HG03060 (cell line): Measurements from ENCODE around the gene TSHZ2.
"Not testable (repeated sequence)": the region's sequence is repeated elsewhere in the genome, so short reads cannot be mapped to it uniquely, and the experiment has no call there.

Experiments
- ATAC-seq: cut with Tn5 transposase; IDR thresholded peaks from one replicate; pipeline ENCODE4 v1.9.1; 2021; ENCODE audit warnings: low read depth, moderate number of reproducible peaks; ENCODE audit not compliant: unreplicated experiment

Gene TSHZ2

DNA sequence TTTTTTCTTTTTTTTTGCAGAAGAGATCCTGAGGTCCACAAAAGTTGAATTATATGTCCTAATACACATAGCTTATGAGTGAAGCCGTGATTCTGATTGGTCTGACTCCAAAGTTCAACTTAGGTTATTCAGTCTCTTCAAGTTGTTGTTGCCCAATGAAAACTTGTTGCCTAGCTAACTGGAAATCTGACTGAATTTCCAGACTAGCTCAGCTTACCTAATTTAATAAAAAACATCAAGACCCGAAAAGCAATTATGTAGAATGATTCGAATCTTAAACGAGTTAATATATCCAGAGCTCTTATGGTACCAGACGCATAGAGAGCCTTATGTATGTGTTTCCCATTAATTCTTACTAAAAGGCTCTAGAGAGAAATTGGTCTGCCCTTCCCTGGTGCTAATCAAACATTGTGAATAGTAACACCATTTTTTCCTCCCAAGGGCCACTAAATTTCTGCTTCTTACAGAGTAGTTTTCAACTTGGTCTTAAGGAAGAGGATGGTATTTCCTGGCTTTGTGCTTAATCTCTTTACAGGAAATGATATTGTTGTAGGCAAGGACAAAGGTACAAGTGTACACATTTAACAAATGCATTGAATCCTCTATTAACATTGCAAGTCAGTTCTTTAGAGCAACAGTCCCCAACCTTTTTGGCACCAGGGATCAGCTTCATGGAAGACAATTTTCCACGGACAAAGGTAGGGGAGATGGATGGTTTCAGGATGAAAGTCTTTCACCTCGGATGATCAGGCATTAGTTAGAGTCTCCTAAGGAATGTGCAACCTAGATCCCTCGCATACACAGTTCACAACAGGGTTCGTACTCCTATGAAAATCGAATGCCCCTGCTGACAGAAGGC is 107.9 kb downstream of the TSHZ2 start:
- ATAC-seq = no peak

DNA sequence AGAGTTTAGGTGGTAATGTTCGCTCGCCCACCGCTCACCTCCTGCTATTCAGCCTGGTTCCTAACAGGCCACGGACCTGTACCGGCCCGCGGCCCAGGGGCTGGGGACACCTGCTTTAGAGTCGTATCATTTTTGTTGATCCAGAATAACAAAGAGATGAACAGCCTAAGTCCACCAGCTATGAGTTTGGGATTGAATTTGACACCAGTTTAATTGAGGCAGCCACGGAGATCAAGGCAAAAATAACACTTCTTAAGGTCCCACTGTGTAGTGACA is 108.5 kb downstream of the TSHZ2 start:
- no peak for ATAC-seq

DNA sequence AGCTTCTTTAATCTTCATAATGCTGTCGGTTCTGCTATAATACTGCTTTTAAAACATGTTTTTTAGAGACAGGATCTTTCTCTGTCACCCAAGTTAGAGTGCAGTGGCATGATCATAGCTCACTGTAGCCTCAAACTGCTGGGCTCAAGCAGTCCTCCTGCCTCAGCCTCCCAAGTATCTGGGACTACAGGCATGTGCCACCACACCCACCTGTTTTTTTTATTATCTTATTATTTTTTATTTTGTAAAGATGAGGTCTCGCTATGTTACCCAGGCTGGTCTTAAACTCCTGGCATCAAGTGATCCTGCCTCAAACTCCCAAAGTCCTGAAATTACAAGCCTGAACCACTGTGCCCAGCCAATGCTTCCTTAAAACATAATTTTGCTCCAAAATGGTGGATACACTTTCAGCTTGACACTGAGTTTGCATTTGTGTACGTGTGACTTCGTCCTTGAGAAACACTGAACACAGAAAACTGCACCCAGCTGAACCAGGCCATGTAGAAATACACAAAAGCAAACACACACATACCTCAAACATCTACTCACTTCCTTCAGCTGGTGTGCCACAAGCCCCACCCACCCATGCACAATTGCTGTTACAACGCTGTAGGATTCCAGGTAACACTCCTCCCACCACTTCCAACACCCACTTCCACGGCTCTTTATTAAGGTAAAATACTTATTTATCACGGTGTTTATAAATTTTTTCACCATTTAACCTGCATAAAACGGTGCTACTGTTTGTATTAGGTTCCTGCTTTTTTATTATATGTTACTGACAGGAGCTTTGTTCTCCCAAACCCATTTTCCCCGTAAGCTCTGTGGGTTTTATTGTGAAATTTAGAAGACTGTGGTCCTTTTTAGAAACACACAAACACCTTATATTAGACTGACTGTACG is 109.1 kb downstream of the TSHZ2 start:
- ATAC-seq = no peak

DNA sequence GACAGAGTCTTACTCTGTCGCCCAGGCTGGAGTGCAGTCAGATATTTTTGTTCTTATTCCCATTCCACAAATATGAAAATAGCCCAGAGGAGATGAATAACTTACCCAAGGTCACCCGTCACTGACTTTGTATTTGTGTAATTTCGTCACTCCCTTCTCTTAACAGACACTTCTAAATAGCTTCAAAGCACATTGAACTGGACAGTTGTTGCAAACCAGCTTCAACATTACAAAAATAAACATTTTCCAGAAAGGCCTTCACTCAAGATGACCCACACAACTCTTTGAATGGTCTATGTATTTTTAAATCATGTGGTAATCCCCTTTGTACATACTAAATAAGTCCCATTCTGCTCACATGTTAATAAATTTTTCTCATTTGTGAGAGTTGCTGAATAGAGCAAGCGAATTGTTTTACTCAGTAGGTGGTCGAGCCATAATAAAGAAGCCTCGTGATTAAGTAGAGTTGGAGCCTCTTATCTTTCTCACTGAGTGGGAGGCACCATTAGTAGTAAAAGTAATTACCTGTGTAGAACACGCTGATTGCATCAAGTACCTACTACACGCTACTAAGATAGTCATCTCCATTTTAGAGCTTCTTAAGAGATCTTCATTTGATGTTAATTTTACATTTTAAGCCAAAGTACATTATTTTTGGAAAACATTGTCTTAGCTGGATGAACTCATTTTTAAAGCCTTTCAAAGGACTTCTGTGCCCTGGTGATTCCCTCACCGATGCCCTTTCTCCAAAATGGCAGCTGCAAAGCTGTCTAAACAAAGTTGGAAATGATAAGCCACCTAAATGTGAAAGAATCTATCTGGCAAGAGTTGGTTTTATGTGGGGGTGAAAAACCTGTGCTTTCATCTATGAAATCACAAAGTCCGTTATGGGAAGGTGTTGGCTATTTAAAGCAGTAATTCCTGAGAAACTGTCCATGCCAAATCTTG is 110.0 kb downstream of the TSHZ2 start:
- no peak for ATAC-seq

DNA sequence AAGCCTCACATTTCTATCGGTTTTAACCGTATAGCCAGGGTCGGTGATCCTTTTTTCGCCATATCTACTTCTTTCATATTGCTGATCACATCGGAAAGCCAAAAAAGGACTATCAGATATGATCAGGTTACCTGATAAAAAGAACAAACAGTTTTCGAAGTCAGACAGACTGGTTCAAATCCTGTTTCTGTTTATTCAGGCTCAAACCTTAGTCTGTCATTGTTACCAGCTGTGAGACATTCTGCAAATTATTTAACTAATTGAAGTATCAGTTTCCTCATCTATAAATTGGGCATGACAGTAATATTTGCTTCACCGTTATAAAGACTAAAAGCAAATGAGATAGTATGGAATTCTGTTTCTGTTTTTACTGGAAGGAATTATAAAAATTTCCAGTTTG is 111.3 kb downstream of the TSHZ2 start:
- no peak for ATAC-seq

DNA sequence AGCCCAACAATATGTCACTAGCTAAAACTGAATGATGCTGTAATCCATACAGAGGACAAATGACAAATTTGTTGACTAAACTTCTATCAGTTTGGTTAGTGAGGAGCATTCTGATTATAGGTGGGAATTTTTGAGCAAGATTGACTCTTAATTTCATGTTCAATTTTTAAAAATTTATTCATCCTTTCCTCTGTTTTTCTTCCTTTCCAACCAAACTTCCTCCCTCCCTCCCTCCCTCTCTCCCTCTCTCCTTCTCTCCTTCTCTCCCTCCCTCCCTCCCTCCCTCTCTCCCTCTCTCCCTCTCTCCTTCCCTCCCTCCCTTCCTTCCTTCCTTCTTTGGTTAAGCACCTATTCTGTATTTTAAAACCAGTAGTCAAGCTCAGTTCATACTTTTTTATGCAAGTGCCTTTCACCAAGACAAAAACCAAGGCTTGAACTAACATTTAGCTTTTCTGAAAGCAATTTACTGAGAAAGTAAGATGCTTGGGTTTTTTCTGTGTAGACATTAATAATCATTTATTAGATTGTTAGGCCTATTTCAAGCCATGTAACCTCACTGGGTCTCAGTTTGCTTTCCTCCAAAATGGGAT is 112.3 kb downstream of the TSHZ2 start:
- ATAC-seq = no peak

DNA sequence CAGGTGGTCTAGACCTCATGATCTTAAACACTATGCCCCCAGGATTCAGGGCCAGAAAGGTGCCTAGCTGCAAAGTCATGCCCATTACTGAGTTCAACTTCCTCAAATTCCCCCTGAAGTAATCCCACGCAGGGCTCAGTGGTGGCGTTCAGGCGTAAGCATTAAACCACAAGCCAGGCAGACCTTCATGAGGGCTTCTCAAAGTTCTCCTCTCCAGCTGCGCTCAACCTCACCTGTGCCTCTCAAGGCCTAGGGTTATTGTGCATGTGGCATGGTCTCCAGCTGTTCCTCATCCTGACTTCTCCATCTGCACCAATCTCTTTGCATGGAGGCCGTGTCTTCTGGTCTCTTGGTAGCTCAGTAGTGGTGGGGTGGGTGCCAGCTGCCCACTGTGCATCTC is 113.6 kb downstream of the TSHZ2 start:
- no peak for ATAC-seq

DNA sequence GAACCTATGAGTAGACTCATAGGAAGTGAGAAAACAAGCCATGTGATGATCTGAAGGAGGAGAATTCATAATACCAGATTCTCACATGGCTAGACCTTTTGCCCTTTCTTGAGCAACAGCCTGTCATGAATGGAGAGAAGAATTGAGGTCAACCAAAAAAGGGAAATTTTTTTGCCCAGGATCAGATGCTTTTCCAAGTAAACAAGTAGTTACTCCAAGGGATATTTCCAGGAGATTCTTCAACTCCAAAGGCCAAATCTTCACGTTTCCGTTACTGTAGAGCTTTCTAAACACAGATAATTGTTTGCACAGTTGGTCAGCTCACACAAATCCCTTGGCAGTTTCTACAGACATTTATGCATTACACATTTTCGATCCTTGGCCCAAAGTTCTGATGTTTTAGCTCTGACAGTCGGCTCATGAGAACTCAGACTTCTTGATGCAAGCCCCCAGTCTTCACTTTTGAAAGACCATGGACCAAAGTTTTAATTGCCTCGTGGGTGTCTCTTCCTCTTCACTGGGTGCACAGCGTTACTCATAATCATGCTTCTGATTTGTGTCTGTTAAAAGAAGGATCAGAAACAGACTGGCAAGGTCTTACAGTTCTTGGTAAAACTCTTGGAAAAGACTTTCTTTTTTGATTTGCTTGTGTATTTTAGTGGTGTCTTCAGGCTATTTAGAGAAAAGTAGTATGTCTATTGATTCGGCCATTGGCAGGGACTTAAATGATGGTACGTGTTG is 115.0 kb downstream of the TSHZ2 start:
- no peak for ATAC-seq

DNA sequence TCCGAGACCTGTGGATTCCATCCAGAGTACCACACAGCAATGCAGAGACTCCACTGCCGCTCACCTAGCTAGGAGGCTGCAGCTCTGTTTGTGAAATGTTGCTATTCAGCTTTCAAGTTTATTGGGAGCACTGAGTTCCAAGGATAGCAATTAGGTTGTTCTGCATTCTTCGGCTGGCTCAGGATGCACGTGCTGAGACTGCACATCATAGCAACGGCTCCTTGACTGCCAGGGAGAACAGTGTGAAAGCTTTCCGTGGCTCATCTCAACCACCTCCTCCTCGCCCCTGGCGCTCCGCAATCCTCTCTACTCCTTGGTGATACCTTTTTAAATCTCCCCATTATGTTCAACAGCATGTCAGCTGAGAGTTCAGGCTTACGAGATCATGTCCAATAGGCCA is 116.6 kb downstream of the TSHZ2 start:
- no peak for ATAC-seq

DNA sequence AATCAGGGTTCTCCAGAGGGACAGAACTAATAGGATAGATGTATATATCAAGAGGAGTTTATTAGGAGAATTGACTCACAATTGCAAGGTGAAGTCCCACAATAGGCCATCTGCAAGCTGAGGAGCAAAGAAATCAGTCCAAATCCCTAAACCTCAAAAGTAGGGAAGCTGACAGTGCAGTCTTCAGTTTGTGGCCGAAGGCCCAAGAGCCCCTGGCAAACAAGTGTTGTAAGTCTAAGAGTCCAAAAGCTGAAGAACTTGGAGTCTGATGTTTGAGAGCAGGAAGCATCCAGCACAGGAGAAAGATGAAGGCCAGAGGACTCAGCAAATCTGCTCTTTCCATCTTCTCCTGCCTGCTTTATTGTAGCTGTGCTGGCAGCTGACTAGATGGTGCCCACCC is 117.7 kb downstream of the TSHZ2 start:
- ATAC-seq = not testable (repeated sequence)

DNA sequence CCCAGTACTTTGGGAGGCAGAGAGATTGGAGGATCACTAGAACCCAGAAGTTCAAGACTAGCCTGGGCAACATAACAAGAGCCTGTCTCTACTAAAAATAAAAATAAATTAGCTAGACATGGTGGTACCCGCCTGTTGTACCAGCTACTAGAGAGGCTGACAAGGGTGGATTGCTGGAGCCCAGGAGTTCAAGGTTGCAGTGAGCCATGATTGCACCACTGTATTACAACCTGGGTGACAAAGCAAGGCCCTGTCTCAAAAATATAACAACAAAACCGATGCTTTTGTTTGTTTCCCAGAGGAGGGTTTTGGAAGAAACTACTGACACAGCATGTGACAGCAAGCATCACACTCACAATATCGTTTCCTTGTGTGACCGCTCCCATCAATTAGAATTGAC is 119.6 kb downstream of the TSHZ2 start:
- ATAC-seq = no peak

DNA sequence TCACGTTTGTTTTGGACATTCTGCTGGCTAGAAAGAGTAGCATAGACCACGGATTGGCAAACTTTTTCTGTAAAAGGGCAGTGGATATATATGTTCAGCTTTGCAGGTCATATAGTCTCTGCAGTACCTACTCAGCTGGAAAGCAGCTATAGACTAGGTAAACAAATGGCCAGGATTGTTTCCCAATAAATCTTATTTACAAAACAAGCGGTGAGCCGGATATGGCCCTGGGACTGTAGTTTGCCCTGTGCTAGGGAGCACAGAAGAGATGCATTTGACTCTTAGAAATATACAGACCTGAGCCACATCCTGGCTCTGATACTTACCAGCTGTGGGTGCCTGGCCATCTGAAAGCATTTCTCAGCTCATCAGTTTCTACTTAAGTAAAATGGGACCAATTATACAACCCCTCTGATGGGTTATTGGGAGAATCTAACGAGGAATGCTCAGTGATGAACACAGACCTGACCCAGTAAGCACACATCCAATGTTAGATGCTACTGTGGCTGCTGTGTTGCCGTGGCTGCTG is 120.7 kb downstream of the TSHZ2 start:
- no peak for ATAC-seq

DNA sequence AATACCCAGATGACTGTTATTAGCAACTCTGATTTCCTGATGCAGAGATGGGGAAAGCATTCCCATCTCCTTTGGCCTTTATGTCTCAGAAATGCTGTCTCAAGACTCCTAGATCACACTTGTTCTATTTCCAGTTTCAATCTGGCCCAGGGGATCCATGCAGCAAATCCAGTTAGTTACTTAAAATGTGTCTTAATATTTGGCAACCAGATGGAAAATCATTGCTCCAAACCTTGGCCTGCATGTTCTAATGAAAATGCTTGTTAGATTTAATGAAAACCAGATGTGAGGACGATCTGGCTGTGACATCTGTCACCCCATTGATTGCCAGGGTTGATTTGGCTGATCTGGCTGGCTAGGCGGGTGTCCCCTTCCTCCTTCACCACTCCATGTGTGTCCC is 125.2 kb downstream of the TSHZ2 start:
- ATAC-seq = no peak

DNA sequence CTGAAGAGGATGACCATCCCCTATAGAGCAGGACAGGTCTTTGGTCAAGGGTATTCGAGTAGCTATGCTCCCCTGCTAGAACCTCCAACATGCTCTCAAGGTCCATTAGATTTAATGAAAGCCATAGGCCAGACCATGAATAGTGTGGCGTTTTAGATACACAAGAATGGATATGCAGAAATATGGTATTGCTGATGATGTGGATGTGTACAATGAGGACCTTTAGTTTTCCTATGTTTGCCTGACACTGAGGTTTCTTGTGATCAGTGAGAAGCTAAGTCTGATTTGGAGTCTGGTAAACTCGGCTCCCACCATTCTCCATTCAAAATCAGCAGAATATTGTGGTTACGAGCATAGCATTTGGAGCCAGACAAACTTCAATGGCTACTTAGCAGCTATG is 125.6 kb downstream of the TSHZ2 start:
- no peak for ATAC-seq

DNA sequence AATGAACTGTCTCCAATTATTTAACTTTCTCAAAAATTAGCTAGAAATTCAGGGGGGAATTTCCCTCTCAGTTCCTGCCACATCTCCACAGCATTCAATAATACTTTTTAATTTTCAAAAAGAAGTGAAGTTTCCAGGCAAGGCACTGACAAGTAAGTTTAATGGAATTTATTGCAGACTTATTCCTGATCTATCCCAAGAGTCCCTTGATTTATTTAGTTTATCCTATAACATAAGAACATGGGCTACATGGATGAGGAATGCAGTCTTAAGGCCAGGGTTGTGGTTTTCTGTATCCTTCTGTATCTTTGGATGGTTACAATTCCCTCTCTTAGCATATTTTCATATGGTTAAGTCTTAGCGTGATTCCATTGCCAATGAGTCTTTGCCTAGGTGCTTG is 126.5 kb downstream of the TSHZ2 start:
- no peak for ATAC-seq

DNA sequence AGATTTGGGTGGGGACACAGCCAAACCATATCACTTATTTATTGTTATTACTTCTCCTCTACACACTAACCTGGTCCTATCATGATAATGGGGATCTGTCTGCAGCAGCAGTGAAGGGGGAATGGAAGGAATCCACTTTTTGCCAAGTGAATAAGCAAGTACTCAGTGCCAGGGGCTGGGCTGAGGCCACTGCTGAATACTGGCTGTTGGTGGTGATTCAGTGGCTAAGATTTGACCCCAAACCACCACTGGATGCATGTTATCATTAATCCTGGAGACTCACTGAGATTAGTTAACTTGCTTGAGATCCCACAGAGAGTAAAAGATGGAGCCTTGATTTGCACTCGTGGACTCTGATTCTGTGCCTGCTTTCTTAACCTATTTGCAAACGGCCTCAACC is 127.7 kb downstream of the TSHZ2 start:
- ATAC-seq = no peak

DNA sequence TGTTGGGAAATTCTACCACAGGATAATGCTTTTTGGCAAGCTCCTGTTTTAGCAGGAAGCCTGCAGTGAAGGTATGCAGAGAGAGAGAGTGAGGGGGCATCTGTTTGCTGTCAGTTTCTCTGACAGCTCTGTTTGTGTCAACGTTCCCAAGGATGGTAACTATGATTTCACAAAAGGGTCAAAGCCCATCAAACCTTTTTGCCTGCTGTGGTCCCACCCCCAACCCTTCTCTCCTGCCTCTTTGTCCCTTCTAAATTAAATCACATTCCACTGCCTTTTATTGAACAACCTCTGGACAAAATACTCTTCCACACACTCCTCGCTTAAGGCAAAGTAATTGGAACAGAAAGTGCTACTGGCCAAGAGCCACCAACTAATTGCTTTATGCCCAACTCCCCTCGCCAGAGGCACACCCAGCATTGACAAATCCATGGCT is 128.3 kb downstream of the TSHZ2 start:
- no peak for ATAC-seq

DNA sequence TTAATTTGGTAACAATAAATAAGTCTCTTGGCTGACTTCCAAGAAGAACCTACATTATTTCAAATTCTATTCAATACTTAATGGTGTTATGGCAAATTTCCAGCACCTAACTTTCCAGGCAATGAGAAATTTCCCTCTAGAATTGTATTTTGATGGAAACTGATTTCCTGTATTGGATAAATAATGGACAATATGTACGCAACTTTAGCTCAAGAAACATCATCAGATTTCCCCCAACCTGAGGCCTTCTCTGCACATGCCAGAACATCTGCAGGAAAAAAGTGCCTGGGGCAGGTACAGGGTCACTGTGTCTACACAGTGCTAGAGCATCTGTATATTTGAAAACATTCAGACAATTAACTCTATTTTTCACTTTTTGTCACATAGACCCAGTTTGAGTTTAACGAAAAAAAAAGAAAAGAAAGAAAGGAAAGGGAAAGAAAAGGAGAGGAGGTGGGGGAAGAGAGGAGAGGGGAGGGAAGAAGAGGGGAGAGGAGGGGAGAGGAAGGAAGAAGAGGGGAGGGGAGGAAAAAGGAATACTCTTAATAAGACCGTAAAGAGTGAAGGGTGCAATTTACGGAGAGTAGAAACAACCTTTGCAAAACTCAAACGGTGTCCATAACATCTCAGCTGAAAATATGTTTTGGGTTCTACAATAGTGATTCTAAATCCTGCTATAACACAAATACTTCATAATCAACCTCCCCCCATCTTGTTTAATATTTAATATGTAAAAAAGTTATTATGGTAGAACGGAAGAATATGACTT is 130.0 kb downstream of the TSHZ2 start:
- no peak for ATAC-seq

DNA sequence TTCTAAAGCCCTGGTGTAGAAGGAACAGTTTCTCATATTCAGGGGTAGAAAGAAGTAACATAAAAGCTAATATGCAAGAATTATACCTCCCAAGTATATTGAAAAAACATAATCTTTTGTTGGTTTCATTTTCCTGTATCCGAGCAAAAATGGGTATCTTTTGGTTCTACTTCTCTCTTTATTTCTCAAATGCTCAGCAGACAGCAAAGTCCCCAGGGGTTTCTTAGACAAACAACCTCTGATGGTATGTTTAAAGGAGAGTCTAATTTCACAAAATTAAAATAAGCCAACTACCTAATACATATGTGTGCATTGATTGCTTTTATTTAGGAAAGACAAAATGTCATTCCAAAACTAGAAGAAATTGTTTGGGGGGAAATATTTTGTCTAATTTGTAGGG is 131.0 kb downstream of the TSHZ2 start:
- ATAC-seq = no peak
